ENCODE results near the gene GRIK3. TPM values are rescaled to one million over a fixed set of nuclear protein-coding genes. Genes with fewer than 3 reads are reported as not detected.

GRIK3 gene
- total RNA-seq, 2 experiments from 2014 or later, result 16.3 to 55.0 TPM

DNA sequence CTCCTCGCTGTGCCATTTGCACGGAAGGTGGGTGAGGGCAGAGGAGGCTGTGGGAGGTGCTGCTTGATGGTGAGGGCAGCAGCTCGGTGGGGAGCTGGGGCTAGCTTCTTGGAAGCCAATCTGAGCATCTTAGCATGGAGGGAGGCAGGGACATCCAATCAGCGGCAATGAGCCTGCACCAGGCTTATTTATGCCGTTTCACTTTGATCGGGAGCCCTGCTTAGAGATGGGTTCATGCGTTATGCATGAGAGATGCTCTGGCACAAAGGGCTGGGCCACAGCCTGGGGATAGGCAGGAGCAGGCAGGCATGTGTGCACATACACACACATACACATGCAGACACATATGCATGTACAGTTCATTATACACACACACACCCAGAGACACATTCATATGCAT is 220.2 kb downstream of the GRIK3 start:
- BruUV-seq (replicated peaks), result no TSS peak
- H3K9me2 ChIP-seq (ENCODE audit: insufficient read depth, low read length), result no peaks in the 10 kb centered on the region
- H3K27ac ChIP-seq (ENCODE audit: low read depth, low read length, poor library complexity, severe bottlenecking), result no peak overlapping the region
- peaks cover 14% of the 10 kb centered on the region for H3K36me3 ChIP-seq (ENCODE audit: insufficient read depth, low read length)
- H2AFZ ChIP-seq (ENCODE audit: low read length), result no peak overlapping the region
- CTCF ChIA-PET (ENCODE audit: unreplicated experiment), result no interaction called here
- no peak for TF ChIP-seq EZH2phosphoT487 (IDR thresholded peaks at IDR 0.05; ENCODE audit: borderline replicate concordance, low read depth, low read length)
- TF ChIP-seq, protein P1, sequence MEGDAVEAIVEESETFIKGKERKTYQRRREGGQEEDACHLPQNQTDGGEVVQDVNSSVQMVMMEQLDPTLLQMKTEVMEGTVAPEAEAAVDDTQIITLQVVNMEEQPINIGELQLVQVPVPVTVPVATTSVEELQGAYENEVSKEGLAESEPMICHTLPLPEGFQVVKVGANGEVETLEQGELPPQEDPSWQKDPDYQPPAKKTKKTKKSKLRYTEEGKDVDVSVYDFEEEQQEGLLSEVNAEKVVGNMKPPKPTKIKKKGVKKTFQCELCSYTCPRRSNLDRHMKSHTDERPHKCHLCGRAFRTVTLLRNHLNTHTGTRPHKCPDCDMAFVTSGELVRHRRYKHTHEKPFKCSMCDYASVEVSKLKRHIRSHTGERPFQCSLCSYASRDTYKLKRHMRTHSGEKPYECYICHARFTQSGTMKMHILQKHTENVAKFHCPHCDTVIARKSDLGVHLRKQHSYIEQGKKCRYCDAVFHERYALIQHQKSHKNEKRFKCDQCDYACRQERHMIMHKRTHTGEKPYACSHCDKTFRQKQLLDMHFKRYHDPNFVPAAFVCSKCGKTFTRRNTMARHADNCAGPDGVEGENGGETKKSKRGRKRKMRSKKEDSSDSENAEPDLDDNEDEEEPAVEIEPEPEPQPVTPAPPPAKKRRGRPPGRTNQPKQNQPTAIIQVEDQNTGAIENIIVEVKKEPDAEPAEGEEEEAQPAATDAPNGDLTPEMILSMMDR (conservative IDR thresholded peaks at IDR 0.05; ENCODE audit: low read length), result no peak
- no peaks in the 10 kb centered on the region for H3K4me1 ChIP-seq (ENCODE audit: insufficient read depth, low read length, poor library complexity, severe bottlenecking)
- no peaks in the 10 kb centered on the region for H3K79me2 ChIP-seq (ENCODE audit: insufficient read depth, low read depth, low read length)
- no peak for DNase-seq (ENCODE audit: low spot score)
- no peak overlapping the region for H3K4me3 ChIP-seq (ENCODE audit: low read depth, low read length, poor library complexity, severe bottlenecking)
- no peaks in the 10 kb centered on the region for H3K9me3 ChIP-seq (ENCODE audit: low read length)
- no peaks in the 10 kb centered on the region for H4K20me1 ChIP-seq (ENCODE audit: insufficient read depth, low read length)
- no peak overlapping the region for H3K4me2 ChIP-seq (ENCODE audit: low read length)
- intact Hi-C loops (cut with micrococcal nuclease; ENCODE audit: unreplicated experiment), result no loop called here
- POLR2A ChIA-PET, result no interaction called here

DNA sequence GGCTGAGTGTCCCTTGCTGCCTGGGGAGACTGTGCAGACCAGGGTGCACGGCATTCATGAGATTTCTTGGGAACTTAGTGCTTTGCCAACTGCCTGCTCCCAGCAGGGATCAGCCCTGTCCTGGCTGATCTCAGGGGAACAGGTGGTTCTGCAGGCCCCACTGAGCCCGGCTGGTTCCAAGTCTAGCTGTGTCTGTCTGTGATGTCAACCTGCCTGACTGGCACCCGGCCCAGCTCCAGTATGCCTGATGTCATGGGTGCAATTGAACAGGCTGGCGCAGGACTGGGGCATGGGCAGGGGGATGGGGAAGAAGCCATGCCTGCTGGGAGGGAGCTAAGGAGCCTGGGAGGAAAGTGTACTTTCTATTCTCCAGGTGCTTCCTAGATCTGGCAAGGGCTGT is 227.1 kb downstream of the GRIK3 start:
- TF ChIP-seq EZH2phosphoT487 (IDR thresholded peaks at IDR 0.05; ENCODE audit: borderline replicate concordance, low read depth, low read length), result no peak
- TF ChIP-seq, protein P1 (conservative IDR thresholded peaks at IDR 0.05; ENCODE audit: low read length), result no peak
- Histone ChIP-seq H3K4me1 (ENCODE audit: insufficient read depth, low read length, poor library complexity, severe bottlenecking) (no peaks in the 10 kb centered on the region), H3K79me2 (ENCODE audit: insufficient read depth, low read depth, low read length) (no peaks in the 10 kb centered on the region), H3K4me3 (ENCODE audit: low read depth, low read length, poor library complexity, severe bottlenecking) (no peak overlapping the region), H2AFZ (ENCODE audit: low read length) (no peak overlapping the region), H3K9me2 (ENCODE audit: insufficient read depth, low read length) (no peaks in the 10 kb centered on the region), H3K27ac (ENCODE audit: low read depth, low read length, poor library complexity, severe bottlenecking) (no peak overlapping the region), H3K4me2 (ENCODE audit: low read length) (no peak overlapping the region), H3K36me3 (ENCODE audit: insufficient read depth, low read length) (peaks cover 13% of the 10 kb centered on the region; the same call in 1 of the 2 replicates), H3K9me3 (ENCODE audit: low read length) (no peaks in the 10 kb centered on the region), H4K20me1 (ENCODE audit: insufficient read depth, low read length) (no peaks in the 10 kb centered on the region)
- ChIA-PET CTCF (ENCODE audit: unreplicated experiment) (no interaction called here), POLR2A (no interaction called here)
- intact Hi-C loops (cut with micrococcal nuclease; ENCODE audit: unreplicated experiment), result no loop called here
- no TSS peak for BruUV-seq (replicated peaks)
- DNase-seq (ENCODE audit: low spot score), result no peak

DNA sequence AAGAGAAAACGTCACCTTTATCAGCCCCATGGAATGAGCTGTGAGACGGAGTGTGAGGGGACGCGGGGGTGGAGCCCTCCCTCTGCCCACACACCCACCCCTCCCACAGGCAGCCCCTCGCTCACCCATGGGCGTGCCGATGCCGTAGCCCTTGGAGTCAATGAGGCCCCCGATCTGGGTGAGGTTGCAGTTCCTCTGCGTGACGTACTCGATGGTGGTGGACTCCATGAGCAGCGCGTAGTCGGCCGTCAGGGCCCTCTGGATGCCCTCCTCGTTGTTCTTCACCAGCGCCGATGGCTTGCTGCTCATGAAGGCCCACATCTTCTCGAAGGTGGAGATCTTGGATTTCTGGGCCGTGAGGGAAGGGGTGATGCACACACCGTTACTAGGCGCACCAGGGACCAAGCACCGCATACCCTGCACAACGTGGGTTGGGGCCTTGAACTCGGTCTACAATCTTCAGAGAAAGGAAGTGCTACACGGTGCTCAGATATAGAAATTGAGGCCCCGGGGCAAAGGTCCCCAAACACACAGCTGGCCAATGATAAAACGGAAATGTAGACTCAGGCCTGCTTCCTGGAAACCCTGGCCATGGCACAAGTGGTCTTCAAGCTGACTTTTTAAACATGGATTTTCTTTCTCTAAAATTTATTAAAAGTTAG is 228.2 kb downstream of the GRIK3 start:
- H3K9me2 ChIP-seq (ENCODE audit: insufficient read depth, low read length), result no peaks in the 10 kb centered on the region
- no peaks in the 10 kb centered on the region for H4K20me1 ChIP-seq (ENCODE audit: insufficient read depth, low read length)
- ChIA-PET CTCF (ENCODE audit: unreplicated experiment) (no interaction called here), POLR2A (interaction anchor here (0.6 kb wide), 1 partner anchor 225 kb away, joined by 4 read pairs; no protein-coding TSS in a partner anchor)
- no peak overlapping the region for H3K4me2 ChIP-seq (ENCODE audit: low read length)
- no peak for DNase-seq (ENCODE audit: low spot score)
- peaks cover 16% of the 10 kb centered on the region; the same call in 1 of the 2 replicates for H3K36me3 ChIP-seq (ENCODE audit: insufficient read depth, low read length)
- intact Hi-C loops (cut with micrococcal nuclease; ENCODE audit: unreplicated experiment), result no loop called here
- no peak overlapping the region for H3K27ac ChIP-seq (ENCODE audit: low read depth, low read length, poor library complexity, severe bottlenecking)
- H3K79me2 ChIP-seq (ENCODE audit: insufficient read depth, low read depth, low read length), result no peaks in the 10 kb centered on the region
- H3K4me1 ChIP-seq (ENCODE audit: insufficient read depth, low read length, poor library complexity, severe bottlenecking), result no peaks in the 10 kb centered on the region
- no TSS peak for BruUV-seq (replicated peaks)
- TF ChIP-seq EZH2phosphoT487 (IDR thresholded peaks at IDR 0.05; ENCODE audit: borderline replicate concordance, low read depth, low read length), result no peak
- TF ChIP-seq, protein P1 (conservative IDR thresholded peaks at IDR 0.05; ENCODE audit: low read length), result no peak
- no peaks in the 10 kb centered on the region for H3K9me3 ChIP-seq (ENCODE audit: low read length)
- no peak overlapping the region for H3K4me3 ChIP-seq (ENCODE audit: low read depth, low read length, poor library complexity, severe bottlenecking)
- H2AFZ ChIP-seq (ENCODE audit: low read length), result no peak overlapping the region

Data from OCI-LY7 (cell line).